ENCODE data around the gene WIPF2. TPM values are rescaled to one million over a fixed set of nuclear protein-coding genes. Genes with fewer than 3 reads are reported as not detected.

The WIPF2 gene
- total RNA-seq, 4 donors from 2014 or later: 4.6 to 6.2 (median 5.4) TPM

GRCh38 chr17:40323391-40324381 lies 104.6 kb downstream of the WIPF2 start:
- no peak for ATAC-seq
- H3K9me3 ChIP-seq: no peaks in the 10 kb centered on the region
- TF ChIP-seq CTCF (IDR thresholded peaks at IDR 0.05 in 4 of 5, conservative IDR thresholded peaks at IDR 0.05 in 1 of 5) (no peak), POLR2A (IDR thresholded peaks at IDR 0.05) (no peak)
- peak in 1 of 2 donors; percentile 59 for DNase-seq
- H3K4me3 ChIP-seq: peak overlapping the region; percentile 82 to 100 (median 90)
- no peaks in the 10 kb centered on the region for H3K36me3 ChIP-seq
- peaks cover 88 to 99% of the 10 kb centered on the region in 2 donors for H3K4me1 ChIP-seq
- intact Hi-C loops (cut with DNase I; ENCODE audit: low total_unique reads) (no loop called here), in situ Hi-C loops (cut with MboI; ENCODE audit: low sequenced_read_pairs in 4 of 4) (no loop called here)
- H3K27ac ChIP-seq: peak overlapping the region; percentile 95 to 100 (median 98)
- no peaks in the 10 kb centered on the region for H3K27me3 ChIP-seq

DNA sequence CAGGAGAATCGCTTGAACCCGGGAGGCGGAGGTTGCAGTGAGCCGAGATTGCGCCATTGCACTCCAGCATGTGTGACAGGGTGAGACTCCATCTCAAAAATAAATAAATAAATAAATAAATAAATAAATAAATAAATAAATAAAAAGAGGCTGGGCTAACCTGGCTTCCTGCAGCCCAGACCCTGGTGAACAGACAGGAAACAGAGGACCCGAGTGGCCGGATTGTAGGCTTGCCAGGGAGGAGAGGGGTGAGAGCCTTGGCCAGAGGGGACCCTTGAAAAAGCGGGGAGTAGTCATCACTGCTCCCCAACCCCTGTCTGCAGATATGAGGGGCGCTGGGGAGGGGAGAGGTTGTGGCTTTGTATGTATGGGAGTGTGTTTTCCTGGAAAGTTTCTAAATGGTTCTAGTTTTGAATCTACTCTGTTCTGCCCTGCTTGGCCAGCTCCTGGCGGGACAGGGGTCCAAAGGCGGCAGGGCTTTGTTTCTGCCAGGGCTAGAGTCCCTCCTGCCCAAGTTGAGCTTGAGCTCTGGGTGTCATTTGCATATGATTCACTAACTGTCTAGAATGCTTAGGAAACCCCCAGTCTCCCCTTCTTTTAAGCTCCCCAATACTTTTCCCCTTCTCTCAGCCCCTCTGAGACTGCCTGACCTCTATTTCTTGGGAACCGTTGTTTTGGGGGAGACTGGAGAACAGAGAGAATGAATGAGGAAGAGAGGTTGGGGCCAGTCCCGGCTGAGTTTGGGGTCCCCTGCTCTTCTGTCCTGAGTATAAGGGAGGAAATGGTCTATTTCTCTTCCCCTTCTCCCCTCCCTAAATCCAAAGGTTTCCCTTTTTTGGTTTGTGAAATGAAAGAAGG lies 106.3 kb downstream of the WIPF2 start:
- no peak overlapping the region for H3K4me3 ChIP-seq
- ATAC-seq: no peak
- in situ Hi-C loops (cut with MboI; ENCODE audit: low sequenced_read_pairs in 4 of 4): no loop called here
- no peaks in the 10 kb centered on the region for H3K36me3 ChIP-seq
- DNase-seq: no peak
- intact Hi-C loops (cut with DNase I; ENCODE audit: low total_unique reads): no loop called here
- H3K27me3 ChIP-seq: no peaks in the 10 kb centered on the region
- H3K27ac ChIP-seq: peak overlapping the region; percentile 95 to 100 (median 98)
- no peaks in the 10 kb centered on the region for H3K9me3 ChIP-seq
- TF ChIP-seq CTCF (IDR thresholded peaks at IDR 0.05 in 4 of 5, conservative IDR thresholded peaks at IDR 0.05 in 1 of 5): no peak
- TF ChIP-seq POLR2A (IDR thresholded peaks at IDR 0.05): no peak
- H3K4me1 ChIP-seq: peaks cover 95 to 100% of the 10 kb centered on the region in 2 donors

DNA sequence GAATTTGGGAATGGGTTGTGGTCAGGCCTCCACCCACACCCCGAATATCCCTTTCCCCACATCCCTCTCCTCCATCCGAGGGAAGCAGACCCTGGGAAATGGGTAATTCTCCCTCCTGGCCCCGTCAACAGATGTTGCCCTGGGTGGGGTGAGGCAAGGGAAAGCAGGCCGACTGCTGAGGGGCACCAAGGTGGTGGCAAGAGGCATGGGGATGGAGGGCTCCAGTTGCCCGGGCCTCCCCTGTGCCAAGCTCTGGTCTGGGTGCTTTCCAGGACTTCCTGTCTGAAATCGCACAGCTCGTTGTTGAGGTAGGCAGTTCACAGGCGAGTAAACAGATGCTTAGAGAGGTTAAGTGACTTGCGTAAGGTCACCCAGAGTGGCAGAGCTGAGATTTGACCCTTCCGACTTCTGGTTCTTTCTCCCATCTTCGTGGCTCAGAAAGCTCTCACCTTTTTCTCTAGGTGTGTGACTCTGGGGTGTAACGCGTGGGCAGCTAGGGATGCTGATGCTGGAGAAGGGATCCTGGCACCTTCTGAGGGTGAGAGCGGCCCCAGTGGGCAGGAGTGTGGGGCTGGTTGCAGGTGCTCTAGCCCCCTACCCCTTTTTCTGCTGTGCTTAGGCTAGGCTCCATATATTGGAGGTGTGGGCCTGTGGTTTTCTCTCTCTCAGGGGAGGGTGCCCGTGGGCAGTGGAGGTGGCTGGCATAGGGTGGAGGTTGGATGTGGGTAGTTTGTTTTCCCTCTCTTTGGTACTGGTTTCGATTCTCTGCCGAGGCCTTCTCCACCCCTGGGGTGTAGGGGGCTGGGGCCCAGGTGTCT lies 107.1 kb downstream of the WIPF2 start:
- ATAC-seq (no peak), DNase-seq (peak in 1 of 2 donors; percentile 72)
- Histone ChIP-seq H3K36me3 (no peaks in the 10 kb centered on the region), H3K4me3 (peak overlapping the region in 1 of 4 donors; percentile 6), H3K9me3 (no peaks in the 10 kb centered on the region), H3K4me1 (peaks cover 100% of the 10 kb centered on the region in 2 donors), H3K27me3 (no peaks in the 10 kb centered on the region), H3K27ac (peak overlapping the region; percentile 95 to 100 (median 98))
- in situ Hi-C loops (cut with MboI; ENCODE audit: low sequenced_read_pairs in 4 of 4): no loop called here
- intact Hi-C loops (cut with DNase I; ENCODE audit: low total_unique reads): no loop called here
- TF ChIP-seq CTCF (IDR thresholded peaks at IDR 0.05 in 4 of 5, conservative IDR thresholded peaks at IDR 0.05 in 1 of 5) (no peak), POLR2A (IDR thresholded peaks at IDR 0.05) (no peak)

DNA sequence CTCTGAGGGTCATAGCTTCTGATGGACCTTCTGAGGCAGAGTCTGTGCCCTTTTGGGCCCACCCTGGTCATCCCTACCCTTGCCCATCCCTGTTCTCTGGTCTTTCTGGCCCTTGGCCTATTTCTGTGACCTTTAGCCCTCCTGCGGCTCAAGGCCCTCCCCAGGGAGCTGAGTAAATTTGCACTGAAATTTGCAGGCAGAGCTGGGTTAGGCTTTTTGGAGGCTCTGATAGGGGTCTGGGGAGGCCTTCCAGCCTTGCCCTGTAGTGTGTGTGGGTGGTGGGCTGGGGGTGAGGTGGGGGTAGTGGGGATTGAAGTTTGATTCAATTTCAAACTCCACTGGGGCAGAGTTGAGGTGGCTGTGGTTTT lies 107.7 kb downstream of the WIPF2 start:
- H3K27ac ChIP-seq: peak overlapping the region; percentile 95 to 100 (median 98)
- intact Hi-C loops (cut with DNase I; ENCODE audit: low total_unique reads) (no loop called here), in situ Hi-C loops (cut with MboI; ENCODE audit: low sequenced_read_pairs in 4 of 4) (no loop called here)
- no peak for TF ChIP-seq CTCF (IDR thresholded peaks at IDR 0.05 in 4 of 5, conservative IDR thresholded peaks at IDR 0.05 in 1 of 5)
- TF ChIP-seq POLR2A (IDR thresholded peaks at IDR 0.05): no peak
- no peak for DNase-seq
- no peaks in the 10 kb centered on the region for H3K36me3 ChIP-seq
- H3K9me3 ChIP-seq: no peaks in the 10 kb centered on the region
- no peak for ATAC-seq
- peak overlapping the region in 1 of 4 donors; percentile 6 for H3K4me3 ChIP-seq
- H3K4me1 ChIP-seq: peaks cover 100% of the 10 kb centered on the region in 2 donors
- H3K27me3 ChIP-seq: no peaks in the 10 kb centered on the region

Measured in gastrocnemius medialis (tissue), 4 donors.